ENCODE data around the gene FASTK.

Gene FASTK

GRCh38 chr7:151064993-151065392 lies 15.6 kb downstream of the FASTK start:
- in situ Hi-C loops (cut with MboI; ENCODE audit: low sequenced_read_pairs, unreplicated experiment): no loop called here
- TF ChIP-seq CTCF (IDR thresholded peaks at IDR 0.05; ENCODE audit: borderline replicate concordance, control extremely low read depth, extremely low read depth, insufficient read depth, missing control alignments): no peak

GRCh38 chr7:151064454-151064853 lies 16.2 kb downstream of the FASTK start:
- in situ Hi-C loops (cut with MboI; ENCODE audit: low sequenced_read_pairs, unreplicated experiment): no loop called here
- DNase-seq (ENCODE audit: low spot score): no peak
- no peak for TF ChIP-seq CTCF (IDR thresholded peaks at IDR 0.05; ENCODE audit: borderline replicate concordance, control extremely low read depth, extremely low read depth, insufficient read depth, missing control alignments)

More at GRCh38 chr7:151064993-151065392, 15.6 kb downstream of the FASTK start:
- DNase-seq (ENCODE audit: low spot score): no peak

- TF ChIP-seq CTCF (IDR thresholded peaks at IDR 0.05; ENCODE audit: borderline replicate concordance, control extremely low read depth, extremely low read depth, insufficient read depth, missing control alignments): no peak
- in situ Hi-C loops (cut with MboI; ENCODE audit: low sequenced_read_pairs, unreplicated experiment): no loop called here
- DNase-seq (ENCODE audit: low spot score): no peak
Measured at GRCh38 chr7:151063212-151063561, 17.4 kb downstream of the FASTK start.

GRCh38 chr7:151062399-151063211 lies 18.0 kb downstream of the FASTK start:
- no peak for TF ChIP-seq CTCF (IDR thresholded peaks at IDR 0.05; ENCODE audit: borderline replicate concordance, control extremely low read depth, extremely low read depth, insufficient read depth, missing control alignments)
- in situ Hi-C loops (cut with MboI; ENCODE audit: low sequenced_read_pairs, unreplicated experiment): no loop called here
- DNase-seq (ENCODE audit: low spot score): no peak

GRCh38 chr7:151062111-151062398 lies 18.6 kb downstream of the FASTK start:
- in situ Hi-C loops (cut with MboI; ENCODE audit: low sequenced_read_pairs, unreplicated experiment): no loop called here
- DNase-seq (ENCODE audit: low spot score): no peak
- TF ChIP-seq CTCF (IDR thresholded peaks at IDR 0.05; ENCODE audit: borderline replicate concordance, control extremely low read depth, extremely low read depth, insufficient read depth, missing control alignments): no peak

- no peak for TF ChIP-seq CTCF (IDR thresholded peaks at IDR 0.05; ENCODE audit: borderline replicate concordance, control extremely low read depth, extremely low read depth, insufficient read depth, missing control alignments)
- DNase-seq (ENCODE audit: low spot score): no peak
- in situ Hi-C loops (cut with MboI; ENCODE audit: low sequenced_read_pairs, unreplicated experiment): no loop called here
Measured at GRCh38 chr7:151061213-151062110, 19.1 kb downstream of the FASTK start.

Measured in GM13976 (cell line).